ENCODE data around the gene GIGYF1.

GIGYF1 gene

DNA sequence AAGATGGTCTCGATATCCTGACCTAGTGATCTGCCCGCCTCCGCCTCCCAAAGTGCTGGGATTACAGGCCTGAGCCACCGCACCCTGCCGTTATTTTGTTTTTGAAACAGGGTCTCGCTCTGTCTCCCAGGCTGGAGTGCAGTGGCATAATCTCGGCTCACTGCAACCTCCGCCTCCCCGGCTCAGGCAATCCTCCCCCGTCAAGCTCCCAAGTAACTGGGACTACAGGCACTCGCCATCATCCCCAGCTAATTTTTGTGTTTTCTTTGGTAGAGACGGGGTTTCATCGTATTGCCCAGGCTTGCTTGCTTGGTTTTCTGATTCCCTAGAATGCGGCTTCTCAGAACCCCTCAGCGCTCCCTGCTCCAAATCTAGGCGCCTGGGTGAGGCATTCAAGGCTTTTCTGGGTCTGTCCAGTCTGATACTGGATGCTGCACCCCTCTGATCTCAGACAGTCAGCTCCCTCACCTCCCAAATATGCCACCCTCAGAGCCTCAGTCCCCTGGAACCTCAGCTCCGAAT lies 54.0 kb downstream of the GIGYF1 start:
- no peak overlapping the region for H3K27ac Mint-ChIP-seq
- no peaks in the 10 kb centered on the region for H3K9me3 Mint-ChIP-seq
- peaks cover 0 to 4% of the 10 kb centered on the region in 2 donors for H3K4me1 Mint-ChIP-seq (ENCODE audit: low read depth in 2 of 2)
- H3K36me3 Mint-ChIP-seq (ENCODE audit: insufficient read depth): no peaks in the 10 kb centered on the region
- no peak overlapping the region for H3K4me3 Mint-ChIP-seq
- peaks cover 7 to 23% of the 10 kb centered on the region in 2 donors for H3K27me3 Mint-ChIP-seq
- DNase-seq (no peak), ATAC-seq (replicated peaks) (no peak)

DNA sequence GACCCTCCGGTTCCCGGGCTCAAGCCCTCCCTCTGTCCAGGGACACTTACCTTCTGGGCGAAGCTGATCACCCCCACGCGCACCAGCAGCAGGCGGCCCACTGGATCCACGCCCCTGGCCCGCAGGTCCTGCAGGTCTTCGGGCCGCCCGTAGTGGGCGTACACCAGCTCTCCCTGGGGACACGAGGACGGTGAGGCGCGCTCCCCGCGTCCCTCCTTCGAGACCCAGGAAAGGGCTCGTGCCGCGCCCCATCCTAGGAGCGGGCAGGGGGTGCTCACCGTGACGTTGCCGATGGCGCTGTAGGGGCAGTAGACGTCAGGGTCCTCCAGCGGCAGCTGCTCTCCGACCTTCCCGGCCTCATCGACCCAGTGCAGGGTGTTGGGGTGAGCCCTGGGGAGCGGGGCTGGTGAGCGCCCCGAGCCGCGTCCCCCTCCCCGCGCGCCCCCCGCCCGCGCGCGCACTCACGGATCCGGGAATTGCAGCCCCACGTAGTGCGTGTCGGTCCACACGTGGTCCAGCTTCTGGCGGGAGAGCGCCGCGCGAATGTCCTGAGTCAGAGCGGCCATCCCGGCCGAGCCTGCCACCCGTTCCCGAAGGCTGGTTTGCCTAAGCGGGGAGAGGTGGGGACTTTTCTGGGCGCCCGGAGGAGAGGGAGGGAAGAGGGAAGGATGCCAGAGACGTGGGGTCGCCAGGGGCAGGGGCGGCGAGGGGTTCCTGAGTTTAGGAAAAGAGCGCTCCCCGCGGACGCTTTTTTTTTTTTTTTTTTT lies 60.9 kb downstream of the GIGYF1 start:
- ATAC-seq (replicated peaks) (peak; percentile 83), DNase-seq (peak; percentile 34 to 53 (median 48))
- peak overlapping the region; percentile 83 for H3K4me3 Mint-ChIP-seq
- peaks cover 23 to 27% of the 10 kb centered on the region in 2 donors for H3K4me1 Mint-ChIP-seq (ENCODE audit: low read depth in 2 of 2)
- H3K27me3 Mint-ChIP-seq: peaks cover 0 to 6% of the 10 kb centered on the region in 2 donors
- H3K9me3 Mint-ChIP-seq: no peaks in the 10 kb centered on the region
- peak overlapping the region; percentile 78 to 79 for H3K27ac Mint-ChIP-seq
- no peaks in the 10 kb centered on the region for H3K36me3 Mint-ChIP-seq (ENCODE audit: insufficient read depth)

GRCh38 chr7:100630066-100630465 lies 64.0 kb downstream of the GIGYF1 start:
- ATAC-seq (replicated peaks) (no peak), DNase-seq (no peak)
- Mint-ChIP-seq H3K4me1 (ENCODE audit: low read depth in 2 of 2) (peaks cover 30 to 45% of the 10 kb centered on the region in 2 donors), H3K36me3 (ENCODE audit: insufficient read depth) (no peaks in the 10 kb centered on the region), H3K27me3 (peaks cover 0 to 6% of the 10 kb centered on the region in 2 donors), H3K27ac (no peak overlapping the region), H3K4me3 (no peak overlapping the region), H3K9me3 (no peaks in the 10 kb centered on the region)
